C4-2B (cell line): ENCODE data around the gene AP1M1.

Experiments used
- ZFX ChIP-seq: fragments of 450-650 bp; IDR thresholded peaks from 2 replicates; pipeline ENCODE4 v1.6.1; 2017
- TF ChIP-seq, protein P1 (sequence below): fragments of 450-650 bp; conservative IDR thresholded peaks from 2 replicates; pipeline ENCODE4 v1.5.1; 2017; ENCODE audit warnings: mild to moderate bottlenecking

DNA sequence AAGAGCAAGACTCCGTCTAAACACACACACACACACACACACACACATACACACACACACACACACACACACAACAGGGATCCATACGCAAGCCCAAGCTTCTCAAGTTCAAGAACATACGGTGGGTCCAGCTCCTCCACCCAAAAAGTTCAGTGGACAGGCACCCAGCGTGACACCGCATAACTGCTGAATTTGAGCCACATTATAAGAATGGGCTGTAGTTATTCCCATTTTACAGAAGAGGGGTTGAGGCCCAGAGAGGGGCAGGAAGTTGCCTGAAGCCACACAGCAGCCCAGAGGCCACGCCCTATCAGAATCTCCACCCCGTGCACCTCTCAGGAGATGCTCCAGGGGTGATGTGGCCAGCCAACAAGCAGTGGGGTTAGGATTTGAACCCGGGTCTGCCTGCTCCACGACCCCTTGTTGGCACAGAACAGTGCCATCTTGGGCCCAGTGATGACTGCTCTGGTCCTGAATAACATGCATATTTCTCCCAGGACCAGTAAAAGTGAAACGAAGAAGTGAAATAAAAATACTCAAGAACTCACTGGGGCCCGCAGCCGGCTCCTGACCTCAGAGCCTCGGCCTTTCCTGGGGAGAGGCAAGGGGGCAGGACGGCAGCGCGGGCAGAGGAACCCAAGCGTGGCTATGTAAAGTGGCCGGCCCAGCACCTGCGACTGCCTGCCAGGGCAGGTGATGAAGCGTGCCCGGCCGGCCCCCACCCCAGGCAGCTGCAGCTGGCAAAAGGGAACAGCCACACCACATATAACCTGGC lies 61.9 kb downstream of the AP1M1 start:
- TF ChIP-seq, protein P1, sequence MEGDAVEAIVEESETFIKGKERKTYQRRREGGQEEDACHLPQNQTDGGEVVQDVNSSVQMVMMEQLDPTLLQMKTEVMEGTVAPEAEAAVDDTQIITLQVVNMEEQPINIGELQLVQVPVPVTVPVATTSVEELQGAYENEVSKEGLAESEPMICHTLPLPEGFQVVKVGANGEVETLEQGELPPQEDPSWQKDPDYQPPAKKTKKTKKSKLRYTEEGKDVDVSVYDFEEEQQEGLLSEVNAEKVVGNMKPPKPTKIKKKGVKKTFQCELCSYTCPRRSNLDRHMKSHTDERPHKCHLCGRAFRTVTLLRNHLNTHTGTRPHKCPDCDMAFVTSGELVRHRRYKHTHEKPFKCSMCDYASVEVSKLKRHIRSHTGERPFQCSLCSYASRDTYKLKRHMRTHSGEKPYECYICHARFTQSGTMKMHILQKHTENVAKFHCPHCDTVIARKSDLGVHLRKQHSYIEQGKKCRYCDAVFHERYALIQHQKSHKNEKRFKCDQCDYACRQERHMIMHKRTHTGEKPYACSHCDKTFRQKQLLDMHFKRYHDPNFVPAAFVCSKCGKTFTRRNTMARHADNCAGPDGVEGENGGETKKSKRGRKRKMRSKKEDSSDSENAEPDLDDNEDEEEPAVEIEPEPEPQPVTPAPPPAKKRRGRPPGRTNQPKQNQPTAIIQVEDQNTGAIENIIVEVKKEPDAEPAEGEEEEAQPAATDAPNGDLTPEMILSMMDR, result no peak
- TF ChIP-seq ZFX, result no peak
